Thoracic aorta (tissue), 2 donors: ENCODE data around the gene BTRC. TPM values are rescaled to one million over a fixed set of nuclear protein-coding genes. Genes with fewer than 3 reads are reported as not detected.
"Not testable (repeated sequence)": the region's sequence is repeated elsewhere in the genome, so short reads cannot be mapped to it uniquely, and the experiment has no call there.

ENCODE experiments used
- ATAC-seq: fragments of 150-250 bp; one replicate; pipeline ENCODE4 v1.8.0; 2017; ENCODE audit warnings: low read depth; ENCODE audit not compliant: insufficient number of reproducible peaks, low FRiP score
- DNase-seq: peaks from one replicate; pipeline ENCODE4 v3.0.0-alpha.2; 2020; ENCODE audit warnings: low spot score
- H3K27ac ChIP-seq, 2 donors: fragments of 200-600 bp; sonication (generic); 1 replicate in 1 of 2; 2 replicates in 1 of 2; pipeline ENCODE4 v1.5.1; 2016; ENCODE audit warnings: mild to moderate bottlenecking in 2 of 2, moderate library complexity in 2 of 2
- H3K27me3 ChIP-seq: fragments of 200-600 bp; sonication (generic); replicated peaks from 2 replicates; pipeline ENCODE4 v1.6.0; 2016; ENCODE audit warnings: mild to moderate bottlenecking; ENCODE audit not compliant: insufficient read depth
- H3K36me3 ChIP-seq: fragments of 200-600 bp; sonication (generic); one replicate; pipeline ENCODE4 v1.5.1; 2016
- H3K4me1 ChIP-seq, 2 donors: fragments of 200-600 bp; sonication (generic); 1 replicate in 1 of 2; 2 replicates in 1 of 2; pipeline versions ENCODE4 v1.5.1 to v1.6.0; 2016; ENCODE audit warnings: low read depth in 2 of 2, mild to moderate bottlenecking in 1 of 2; ENCODE audit not compliant: control insufficient read depth in 1 of 2
- H3K4me3 ChIP-seq: fragments of 200-600 bp; sonication (generic); 2 replicates; pipeline ENCODE4 v1.5.1; 2016; ENCODE audit warnings: mild to moderate bottlenecking
- H3K9me3 ChIP-seq: fragments of 200-600 bp; sonication (generic); 2 replicates; pipeline ENCODE4 v1.5.1; 2016
- CTCF ChIP-seq: fragments of 200-600 bp; sonication (generic); IDR thresholded peaks from one replicate; pipeline ENCODE4 v1.5.1; 2019; ENCODE audit warnings: antibody characterized with exemption
- total RNA-seq, 2 donors: library from RNA; depleted of rRNA; stranded (reverse); fragments of >200 nt; gene quantifications; one replicate each; pipeline versions ENCODE4 v1.1.0 to v1.2.3, GENCODE V29; 2016

BTRC gene
- total RNA-seq, 2 donors from 2014 or later: 8.4 to 12.9 TPM

DNA sequence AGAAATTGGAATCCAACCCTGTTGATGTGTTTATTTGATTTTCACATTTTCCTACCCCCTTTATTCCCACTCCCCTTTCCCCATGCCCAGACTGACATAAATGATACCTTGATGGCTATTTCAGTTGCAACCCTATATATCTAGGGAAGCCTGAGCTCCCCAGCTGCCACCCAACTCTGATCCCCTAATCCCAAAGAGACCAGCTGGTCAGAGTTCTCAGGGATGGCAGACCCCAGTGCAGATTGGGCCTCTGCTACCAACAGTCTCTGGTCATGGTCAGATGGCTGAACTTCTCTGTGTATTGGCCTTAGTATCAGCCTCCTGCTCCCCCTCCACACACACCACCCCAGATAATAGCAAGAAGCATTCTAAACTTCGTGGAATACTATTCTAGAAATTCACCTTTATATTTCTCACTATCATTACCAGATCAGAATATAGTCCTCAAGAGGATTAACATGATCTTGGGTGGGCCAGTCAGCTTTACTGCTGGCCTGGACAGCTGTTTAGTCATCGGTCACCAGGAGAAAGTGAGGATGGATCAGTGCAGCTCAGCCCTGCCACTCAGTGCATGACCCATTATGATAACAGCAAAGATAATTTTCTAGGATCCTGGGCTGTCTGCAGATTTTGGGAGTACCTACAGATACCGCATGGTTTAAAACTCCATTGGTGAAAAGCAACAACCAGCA lies 24.5 kb upstream of the BTRC start:
- H3K4me1 ChIP-seq: no peaks in the 10 kb centered on the region
- no peaks in the 10 kb centered on the region for H3K9me3 ChIP-seq
- ATAC-seq: no peak
- TF ChIP-seq CTCF: no peak
- H3K27me3 ChIP-seq: no peaks in the 10 kb centered on the region
- no peak overlapping the region for H3K4me3 ChIP-seq
- H3K36me3 ChIP-seq: no peaks in the 10 kb centered on the region
- no peak overlapping the region for H3K27ac ChIP-seq
- DNase-seq: no peak

DNA sequence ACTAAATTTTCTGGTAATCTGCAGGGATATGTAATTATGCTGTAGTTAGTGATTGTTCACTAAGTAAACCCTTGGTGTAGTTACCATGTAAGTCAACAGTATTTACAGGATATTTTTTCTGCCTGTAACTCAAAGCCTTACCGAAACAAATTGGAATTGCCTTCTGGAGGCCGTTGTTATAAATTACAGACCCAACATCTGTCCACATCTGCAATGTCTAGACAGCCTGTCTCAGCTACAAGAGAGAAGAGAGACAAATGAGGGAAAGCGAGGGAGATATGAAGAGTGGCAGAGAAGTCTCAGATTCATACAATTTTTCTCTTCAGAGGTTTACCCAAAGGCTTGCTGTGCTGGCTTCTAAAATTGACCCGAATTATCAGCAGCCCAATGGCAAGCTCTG lies 23.7 kb upstream of the BTRC start:
- Histone ChIP-seq H3K9me3 (no peaks in the 10 kb centered on the region), H3K4me1 (no peaks in the 10 kb centered on the region), H3K27me3 (no peaks in the 10 kb centered on the region), H3K27ac (no peak overlapping the region), H3K4me3 (no peak overlapping the region), H3K36me3 (no peaks in the 10 kb centered on the region)
- ATAC-seq (no peak), DNase-seq (no peak)
- TF ChIP-seq CTCF: no peak

DNA sequence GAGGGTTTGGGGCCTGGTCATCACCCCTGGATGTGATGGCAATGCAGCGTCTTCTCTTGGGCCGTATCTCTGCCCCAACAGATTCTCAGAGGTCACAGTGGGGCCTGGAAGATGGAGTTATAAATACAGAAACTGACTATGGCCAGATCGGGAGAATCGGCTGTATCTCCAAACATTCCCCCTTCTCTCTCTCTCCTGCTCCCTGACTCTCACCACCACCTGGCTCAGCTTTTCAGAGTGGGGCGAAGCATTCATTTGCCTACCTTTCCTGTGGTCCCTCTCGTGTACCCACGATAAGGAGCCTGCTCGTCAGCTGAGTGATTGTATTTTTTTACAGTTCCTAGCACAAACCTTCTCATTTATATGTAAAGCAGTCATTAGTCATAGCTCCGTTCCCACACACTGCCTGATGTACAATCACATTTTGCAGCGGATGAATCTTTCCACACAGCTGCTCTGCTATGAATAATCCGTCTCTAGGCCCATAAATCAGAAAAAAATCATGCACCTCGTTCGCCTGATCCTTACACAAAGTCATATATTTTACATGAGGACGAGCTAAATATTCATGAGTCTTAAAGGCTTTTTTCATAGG lies 23.2 kb upstream of the BTRC start:
- Histone ChIP-seq H3K4me1 (no peaks in the 10 kb centered on the region), H3K9me3 (no peaks in the 10 kb centered on the region), H3K36me3 (no peaks in the 10 kb centered on the region), H3K27ac (no peak overlapping the region), H3K27me3 (no peaks in the 10 kb centered on the region), H3K4me3 (no peak overlapping the region)
- no peak for DNase-seq
- no peak for TF ChIP-seq CTCF
- ATAC-seq: no peak

DNA sequence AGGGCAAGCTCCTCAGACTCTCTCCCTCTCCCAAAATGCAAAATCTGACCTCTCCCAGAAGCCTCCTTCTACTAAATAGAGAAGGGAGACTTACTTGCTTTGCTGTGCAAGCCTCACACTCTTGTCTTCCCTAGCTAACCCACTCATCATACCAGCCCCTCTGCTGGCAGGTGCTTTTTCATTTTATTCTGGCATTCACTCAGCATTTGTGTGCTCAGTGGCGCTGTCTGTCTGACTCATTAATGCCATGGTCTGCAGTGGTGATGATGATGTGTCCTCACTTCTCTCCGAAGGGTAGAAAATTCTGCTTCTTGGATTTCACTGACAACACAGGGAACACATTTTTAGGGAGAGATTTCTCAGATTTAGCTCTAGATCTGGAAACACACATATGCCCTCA lies 22.0 kb upstream of the BTRC start:
- no peak overlapping the region for H3K4me3 ChIP-seq
- H3K4me1 ChIP-seq: no peaks in the 10 kb centered on the region
- no peak overlapping the region for H3K27ac ChIP-seq
- no peaks in the 10 kb centered on the region for H3K27me3 ChIP-seq
- no peaks in the 10 kb centered on the region for H3K36me3 ChIP-seq
- TF ChIP-seq CTCF: no peak
- no peaks in the 10 kb centered on the region for H3K9me3 ChIP-seq
- DNase-seq (no peak), ATAC-seq (no peak)

- H3K27ac ChIP-seq, H3K27me3 ChIP-seq, H3K9me3 ChIP-seq, ATAC-seq, H3K4me1 ChIP-seq, H3K36me3 ChIP-seq, H3K4me3 ChIP-seq, DNase-seq: not testable (repeated sequence)
Measured at GRCh38 chr10:101334259-101334658, 19.7 kb upstream of the BTRC start.

DNA sequence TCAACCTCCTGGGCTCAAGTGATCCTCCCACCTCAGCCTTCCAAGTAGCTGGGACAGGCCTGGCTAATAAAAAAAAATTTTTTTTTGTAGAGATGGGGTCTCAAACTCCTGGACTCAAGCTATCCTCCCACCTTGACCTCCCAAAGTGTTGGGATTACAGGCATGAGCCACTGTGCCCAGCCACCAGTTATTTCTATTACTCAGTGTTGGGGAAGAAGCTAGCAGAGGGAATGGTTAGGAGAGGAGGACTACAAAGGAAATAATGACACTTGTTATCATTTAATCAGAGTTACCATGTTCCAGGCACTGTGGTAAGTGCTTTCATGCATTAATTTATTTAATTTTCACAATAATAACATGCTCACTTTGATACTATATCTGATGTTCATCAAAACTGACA lies 17.6 kb upstream of the BTRC start:
- DNase-seq (no peak), ATAC-seq (no peak)
- Histone ChIP-seq H3K4me3 (no peak overlapping the region), H3K36me3 (no peaks in the 10 kb centered on the region), H3K9me3 (no peaks in the 10 kb centered on the region), H3K27me3 (no peaks in the 10 kb centered on the region), H3K27ac (no peak overlapping the region), H3K4me1 (no peaks in the 10 kb centered on the region)
- no peak for TF ChIP-seq CTCF
